GM18511 (cell line): Measurements from ENCODE around the gene SLC26A6.
A peak's percentile ranks its signal among the peaks of the same experiment; 100 is the strongest.

Experiments
- ATAC-seq: cut with Tn5 transposase; IDR thresholded peaks from one replicate; pipeline ENCODE4 v1.9.1; 2021; ENCODE audit warnings: mild to moderate bottlenecking, moderate library complexity; ENCODE audit not compliant: unreplicated experiment

The SLC26A6 gene

GRCh38 chr3:48634661-48635221 lies 520 bp downstream of the SLC26A6 start:
- ATAC-seq: peak; percentile 31

- no peak for ATAC-seq
Observed at GRCh38 chr3:48633743-48634142, 1.5 kb downstream of the SLC26A6 start.

- ATAC-seq: no peak
Observed at GRCh38 chr3:48633256-48633655, 2.0 kb downstream of the SLC26A6 start.

- no peak for ATAC-seq
Observed at GRCh38 chr3:48631516-48632448, 3.5 kb downstream of the SLC26A6 start.

GRCh38 chr3:48630833-48631232 lies 4.4 kb downstream of the SLC26A6 start:
- no peak for ATAC-seq

- no peak for ATAC-seq
Observed at GRCh38 chr3:48630407-48630806, 4.9 kb downstream of the SLC26A6 start.

GRCh38 chr3:48629894-48630293 lies 5.4 kb downstream of the SLC26A6 start:
- no peak for ATAC-seq

- no peak for ATAC-seq
Observed at GRCh38 chr3:48628277-48629017, 6.8 kb downstream of the SLC26A6 start.

GRCh38 chr3:48625600-48625999 lies 9.7 kb downstream of the SLC26A6 start:
- ATAC-seq: no peak

GRCh38 chr3:48624767-48625166 lies 10.5 kb downstream of the SLC26A6 start:
- no peak for ATAC-seq

- no peak for ATAC-seq
Observed at GRCh38 chr3:48623851-48624547, 11.3 kb downstream of the SLC26A6 start.

- no peak for ATAC-seq
Observed at GRCh38 chr3:48621461-48621869, 13.8 kb downstream of the SLC26A6 start, which contains the start of gene TMEM89. TSS of gene TMEM89 (minus strand) at chr3:48621769. CDS start at chr3:48621756, 13 bp downstream.

- no peak for ATAC-seq
Observed at GRCh38 chr3:48619541-48620524, 15.4 kb downstream of the SLC26A6 start.

- no peak for ATAC-seq
Observed at GRCh38 chr3:48617559-48617958, 17.7 kb downstream of the SLC26A6 start.

- ATAC-seq: no peak
Observed at GRCh38 chr3:48614044-48614443, 21.2 kb downstream of the SLC26A6 start.

- ATAC-seq: no peak
Observed at GRCh38 chr3:48612309-48612708, 23.0 kb downstream of the SLC26A6 start.

- ATAC-seq: peak; percentile 96
Observed at GRCh38 chr3:48609088-48610005, 25.9 kb downstream of the SLC26A6 start, which contains the start of gene UQCRC1. TSS of gene UQCRC1 (minus strand) at chr3:48609646. CDS start at chr3:48609620, 26 bp downstream.

- ATAC-seq: no peak
Observed at GRCh38 chr3:48607519-48607918, 27.7 kb downstream of the SLC26A6 start.

- no peak for ATAC-seq
Observed at GRCh38 chr3:48601622-48601994, 33.7 kb downstream of the SLC26A6 start.
